Nephron (organoid): ENCODE results near the gene USP10.

Experiments
- H3K27ac Mint-ChIP-seq, 3 experiments: 2 replicates each; pipeline ENCODE4 v1.8.0; 2020; ENCODE audit warnings: mixed read lengths in 3 of 3, mild to moderate bottlenecking in 2 of 3, moderate library complexity in 1 of 3
- H3K27me3 Mint-ChIP-seq: 2 replicates; pipeline ENCODE4 v1.8.0; 2021; ENCODE audit warnings: low read depth, mild to moderate bottlenecking, moderate library complexity, mixed read lengths
- H3K36me3 Mint-ChIP-seq: 2 replicates; pipeline ENCODE4 v1.8.0; 2020; ENCODE audit warnings: low read depth, mixed read lengths
- H3K4me1 Mint-ChIP-seq: 2 replicates; pipeline ENCODE4 v1.8.0; 2020; ENCODE audit warnings: mixed read lengths
- H3K4me3 Mint-ChIP-seq, 3 experiments: 2 replicates each; pipeline ENCODE4 v1.8.0; 2020; ENCODE audit warnings: mild to moderate bottlenecking in 3 of 3, mixed read lengths in 3 of 3, moderate library complexity in 2 of 3
- H3K9me3 Mint-ChIP-seq: 2 replicates; pipeline ENCODE4 v1.8.0; 2020; ENCODE audit warnings: mixed read lengths
- TF ChIP-seq, protein P1 (sequence below), 3 experiments: fragments of 200-600 bp; sonication (generic); IDR thresholded peaks; one replicate each; pipeline ENCODE4 v1.5.0; 2021; ENCODE audit warnings: antibody characterized with exemption in 3 of 3; ENCODE audit not compliant: unreplicated experiment in 3 of 3

USP10 gene

GRCh38 chr16:84774810-84775209, 75.0 kb downstream of the USP10 start:
- Mint-ChIP-seq H3K27me3 (no peaks in the 10 kb centered on the region), H3K4me3 (no peak overlapping the region), H3K27ac (no peak overlapping the region), H3K9me3 (no peaks in the 10 kb centered on the region), H3K4me1 (peaks cover 4% of the 10 kb centered on the region), H3K36me3 (peaks cover 77% of the 10 kb centered on the region)
- TF ChIP-seq, protein P1, sequence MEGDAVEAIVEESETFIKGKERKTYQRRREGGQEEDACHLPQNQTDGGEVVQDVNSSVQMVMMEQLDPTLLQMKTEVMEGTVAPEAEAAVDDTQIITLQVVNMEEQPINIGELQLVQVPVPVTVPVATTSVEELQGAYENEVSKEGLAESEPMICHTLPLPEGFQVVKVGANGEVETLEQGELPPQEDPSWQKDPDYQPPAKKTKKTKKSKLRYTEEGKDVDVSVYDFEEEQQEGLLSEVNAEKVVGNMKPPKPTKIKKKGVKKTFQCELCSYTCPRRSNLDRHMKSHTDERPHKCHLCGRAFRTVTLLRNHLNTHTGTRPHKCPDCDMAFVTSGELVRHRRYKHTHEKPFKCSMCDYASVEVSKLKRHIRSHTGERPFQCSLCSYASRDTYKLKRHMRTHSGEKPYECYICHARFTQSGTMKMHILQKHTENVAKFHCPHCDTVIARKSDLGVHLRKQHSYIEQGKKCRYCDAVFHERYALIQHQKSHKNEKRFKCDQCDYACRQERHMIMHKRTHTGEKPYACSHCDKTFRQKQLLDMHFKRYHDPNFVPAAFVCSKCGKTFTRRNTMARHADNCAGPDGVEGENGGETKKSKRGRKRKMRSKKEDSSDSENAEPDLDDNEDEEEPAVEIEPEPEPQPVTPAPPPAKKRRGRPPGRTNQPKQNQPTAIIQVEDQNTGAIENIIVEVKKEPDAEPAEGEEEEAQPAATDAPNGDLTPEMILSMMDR (IDR thresholded peaks at IDR 0.05; ENCODE audit: unreplicated experiment in 3 of 3) = no peak

- Mint-ChIP-seq H3K4me3 (no peak overlapping the region), H3K27ac (peak overlapping the region in 1 of 3 experiments; percentile 27), H3K36me3 (peaks cover 77% of the 10 kb centered on the region), H3K9me3 (no peaks in the 10 kb centered on the region), H3K27me3 (no peaks in the 10 kb centered on the region), H3K4me1 (peaks cover 4% of the 10 kb centered on the region)
- TF ChIP-seq, protein P1 (IDR thresholded peaks at IDR 0.05; ENCODE audit: unreplicated experiment in 3 of 3) = no peak
Measured at GRCh38 chr16:84775262-84775810, 75.5 kb downstream of the USP10 start.

GRCh38 chr16:84777435-84777834, 77.6 kb downstream of the USP10 start:
- TF ChIP-seq, protein P1 (IDR thresholded peaks at IDR 0.05; ENCODE audit: unreplicated experiment in 3 of 3) = no peak
- Mint-ChIP-seq H3K9me3 (no peaks in the 10 kb centered on the region), H3K27me3 (no peaks in the 10 kb centered on the region), H3K27ac (no peak overlapping the region), H3K36me3 (peaks cover 73% of the 10 kb centered on the region), H3K4me3 (no peak overlapping the region), H3K4me1 (peaks cover 4% of the 10 kb centered on the region)

GRCh38 chr16:84778720-84779119, 78.9 kb downstream of the USP10 start:
- no peaks in the 10 kb centered on the region for H3K27me3 Mint-ChIP-seq

GRCh38 chr16:84780063-84780462, 80.3 kb downstream of the USP10 start:
- TF ChIP-seq, protein P1 (IDR thresholded peaks at IDR 0.05; ENCODE audit: unreplicated experiment in 3 of 3) = no peak
- no peaks in the 10 kb centered on the region for H3K9me3 Mint-ChIP-seq

More at GRCh38 chr16:84778720-84779119, 78.9 kb downstream of the USP10 start:
- Mint-ChIP-seq H3K4me1 (peaks cover 4% of the 10 kb centered on the region), H3K9me3 (no peaks in the 10 kb centered on the region), H3K4me3 (no peak overlapping the region), H3K36me3 (peaks cover 65% of the 10 kb centered on the region), H3K27ac (no peak overlapping the region)
- TF ChIP-seq, protein P1 (IDR thresholded peaks at IDR 0.05; ENCODE audit: unreplicated experiment in 3 of 3) = no peak

More at GRCh38 chr16:84780063-84780462, 80.3 kb downstream of the USP10 start:
- no peak overlapping the region for H3K4me3 Mint-ChIP-seq
- peaks cover 55% of the 10 kb centered on the region for H3K36me3 Mint-ChIP-seq
- H3K27me3 Mint-ChIP-seq = no peaks in the 10 kb centered on the region
- peaks cover 6% of the 10 kb centered on the region for H3K4me1 Mint-ChIP-seq
- H3K27ac Mint-ChIP-seq = no peak overlapping the region
